Retina (tissue), 1 donor: ENCODE data around the gene STK17A.
"Not testable (repeated sequence)": the region's sequence is repeated elsewhere in the genome, so short reads cannot be mapped to it uniquely, and the experiment has no call there.

Source experiments
- DNase-seq: peaks from one replicate; pipeline ENCODE4 v3.0.0-alpha.2; 2016

The STK17A gene

DNA sequence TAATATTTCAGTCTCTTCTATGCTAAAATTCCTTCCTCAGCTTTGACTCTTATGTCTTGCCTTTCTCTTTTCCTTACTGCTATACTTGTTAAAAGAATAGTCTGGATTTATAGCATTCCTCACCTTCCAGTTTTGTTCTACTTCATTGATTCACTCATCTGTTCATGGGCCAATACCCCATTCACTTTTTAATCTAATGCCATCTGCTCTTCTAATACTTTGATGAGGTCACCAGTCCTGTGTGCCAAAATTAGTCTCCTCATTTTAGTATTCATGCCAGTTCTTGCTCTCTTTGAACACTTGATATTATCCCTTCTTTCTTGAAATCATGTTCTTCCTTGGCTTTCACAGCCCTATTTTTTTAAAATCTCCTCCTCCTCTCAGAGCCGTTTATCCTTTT is 19.3 kb downstream of the STK17A start:
- no peak for DNase-seq

DNA sequence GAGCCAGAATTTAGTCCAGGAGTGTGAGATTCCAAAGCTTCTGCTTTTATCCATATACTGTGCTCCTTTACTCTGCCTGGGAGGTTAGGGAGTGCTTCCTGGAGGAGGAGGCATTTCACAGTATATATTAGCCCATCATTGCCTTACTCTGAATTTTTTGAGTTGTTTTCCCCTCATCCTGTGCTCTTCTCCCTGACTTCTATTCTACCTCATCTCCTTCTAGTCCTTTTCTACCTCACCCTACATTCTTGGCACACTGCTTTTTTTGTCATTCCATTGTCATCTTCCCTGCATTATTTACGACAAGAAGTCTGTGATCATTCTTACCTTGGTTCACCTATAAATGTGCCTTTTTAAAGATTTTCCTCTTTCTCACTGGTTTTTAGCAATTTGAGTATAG is 21.3 kb downstream of the STK17A start:
- DNase-seq: no peak

DNA sequence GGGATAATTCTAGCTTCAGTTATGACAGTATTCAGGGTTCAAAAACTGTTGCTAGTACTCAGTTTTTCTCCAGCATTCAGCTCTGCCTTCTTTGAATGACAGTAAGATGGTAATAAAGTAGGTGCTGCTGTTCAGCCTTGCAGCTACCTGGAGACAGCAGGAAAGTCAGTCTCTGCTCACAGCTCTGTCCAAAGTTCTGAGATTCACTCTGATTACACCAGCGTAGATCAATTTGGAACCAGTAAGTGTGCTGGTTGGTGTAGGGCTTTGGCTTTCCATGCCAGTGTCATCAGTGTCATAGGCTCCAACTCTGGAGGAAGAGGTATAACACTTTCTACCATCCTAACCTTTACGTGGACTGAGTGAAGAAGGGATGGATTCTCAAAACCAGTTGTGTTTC is 26.2 kb downstream of the STK17A start:
- DNase-seq: no peak

DNA sequence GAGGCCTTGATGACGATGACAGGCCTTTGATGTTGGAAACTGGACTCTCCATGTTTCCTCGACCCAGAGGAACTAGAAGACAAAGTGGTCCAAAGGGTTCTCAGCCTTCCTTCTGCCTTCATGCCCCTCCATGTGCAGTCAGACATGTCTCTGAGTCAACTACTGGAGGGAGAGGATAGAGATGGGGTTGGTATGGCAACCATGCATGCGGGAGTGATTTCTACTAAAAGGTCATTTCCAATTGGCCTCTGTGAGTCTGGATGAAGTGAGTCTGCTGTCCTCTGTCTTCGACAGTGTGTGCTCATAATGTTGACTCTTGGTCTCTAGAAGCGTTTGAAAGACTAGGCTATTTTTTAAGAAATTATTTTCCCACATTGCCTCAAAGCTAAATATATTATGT is 29.2 kb downstream of the STK17A start:
- no peak for DNase-seq

DNA sequence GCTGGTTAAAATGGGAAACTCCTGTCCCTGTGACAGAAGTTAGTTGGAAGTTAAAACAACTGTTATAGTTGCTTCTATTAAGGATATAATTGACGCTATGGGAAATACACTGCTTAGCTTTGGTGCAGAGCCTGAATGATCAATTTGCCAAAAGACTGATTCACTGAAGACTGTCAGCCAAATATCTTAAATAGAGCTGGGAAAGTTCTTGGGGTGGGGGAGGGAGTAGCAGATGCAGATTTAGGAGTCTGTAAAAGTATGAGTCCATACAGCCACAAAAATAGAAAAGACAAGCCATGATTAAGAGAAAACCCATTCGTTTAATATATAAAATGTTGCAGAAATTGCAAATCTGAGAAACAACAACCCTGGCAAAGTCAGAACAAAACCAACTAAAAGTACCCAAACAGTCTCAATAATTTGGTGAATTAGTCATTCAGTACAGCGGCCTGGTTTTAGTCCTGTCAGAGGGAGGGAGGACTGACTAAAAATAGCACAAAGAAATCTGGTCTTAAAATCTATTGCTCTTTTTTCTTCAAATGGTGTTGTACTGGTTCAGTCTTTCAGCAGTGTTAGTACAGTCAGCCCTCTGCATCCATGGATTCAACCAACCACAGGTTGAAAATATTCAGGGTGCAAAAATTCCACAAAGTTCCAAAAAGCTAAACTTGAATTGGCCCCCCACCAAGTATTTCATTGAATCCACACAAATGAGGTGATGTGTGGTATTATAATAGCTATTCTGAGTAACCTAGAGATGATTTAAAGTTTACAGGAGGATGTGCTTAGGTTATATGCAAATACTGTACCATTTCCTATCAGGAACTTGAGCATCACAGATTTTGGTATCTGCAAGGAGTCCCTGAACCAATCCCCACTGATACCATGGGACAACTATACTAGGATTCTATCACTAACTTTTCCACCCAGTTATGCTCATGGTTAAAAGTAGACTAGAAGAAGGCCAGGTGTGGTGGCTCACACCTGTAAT is 30.0 kb downstream of the STK17A start:
- no peak for DNase-seq

DNA sequence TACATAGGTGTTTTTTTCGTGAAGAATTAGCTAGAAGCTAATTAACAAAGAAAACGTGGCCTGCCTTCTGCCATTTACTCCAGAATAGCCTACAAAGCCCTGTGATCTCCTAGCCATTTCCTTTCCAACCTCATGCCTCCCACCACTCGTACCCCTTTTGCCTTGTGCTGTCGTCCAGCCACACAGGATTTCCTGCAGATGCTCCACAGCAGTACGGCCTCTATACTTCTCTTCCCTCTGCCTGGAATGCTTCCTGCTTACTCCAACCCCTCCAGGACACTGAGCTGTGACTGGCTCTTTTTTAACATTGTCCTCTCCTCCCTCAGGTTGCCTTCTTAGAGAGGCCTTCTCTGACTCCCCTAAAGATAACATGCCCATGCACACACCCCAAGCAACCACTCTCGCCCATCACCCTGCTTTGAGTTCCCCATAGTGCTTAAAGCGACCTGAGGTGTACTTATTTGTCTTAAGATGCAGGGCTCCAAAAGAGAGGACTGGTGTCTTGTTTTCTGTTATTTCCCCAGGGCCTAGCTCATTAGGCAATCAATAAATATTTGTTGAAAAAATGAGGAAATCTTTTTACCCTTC is 32.7 kb downstream of the STK17A start:
- DNase-seq: no peak

DNA sequence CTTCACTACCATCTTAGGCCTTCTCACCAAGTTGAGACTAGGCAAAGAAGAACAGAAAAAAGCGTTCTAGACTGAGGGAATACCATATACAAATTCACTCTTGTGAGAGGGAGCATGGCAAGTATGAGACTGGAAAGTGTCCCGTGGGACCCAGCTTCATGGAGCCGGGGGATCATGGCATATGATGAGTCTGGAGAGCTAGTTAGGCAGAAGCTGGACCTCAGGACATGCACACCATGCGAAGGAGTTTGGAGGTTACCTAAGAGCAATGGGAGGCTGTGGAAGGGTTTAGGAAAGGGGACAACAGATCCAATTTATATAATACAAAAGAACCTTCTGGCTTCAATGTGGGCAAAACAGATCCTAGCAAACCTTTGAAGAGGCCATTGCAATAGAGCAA is 34.1 kb downstream of the STK17A start:
- no peak for DNase-seq

DNA sequence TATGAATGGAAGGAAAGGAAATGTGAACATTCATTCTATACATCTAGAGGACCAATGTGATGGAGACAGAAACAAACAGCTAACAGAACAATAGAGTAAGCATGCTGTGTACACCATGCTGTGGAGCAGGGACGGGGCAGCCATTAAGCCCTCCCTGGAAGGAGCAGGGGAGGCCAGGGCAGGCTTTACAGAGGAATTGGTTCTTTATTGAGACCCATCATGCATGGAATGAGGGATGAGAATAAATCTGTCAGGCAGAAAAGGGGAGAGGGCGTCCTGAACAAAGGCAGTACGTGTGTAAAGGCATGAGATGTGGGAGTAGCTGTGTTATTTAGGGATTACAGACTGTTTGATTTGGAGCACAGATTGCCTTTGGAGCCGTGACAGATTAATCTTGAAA is 35.2 kb downstream of the STK17A start:
- no peak for DNase-seq

DNA sequence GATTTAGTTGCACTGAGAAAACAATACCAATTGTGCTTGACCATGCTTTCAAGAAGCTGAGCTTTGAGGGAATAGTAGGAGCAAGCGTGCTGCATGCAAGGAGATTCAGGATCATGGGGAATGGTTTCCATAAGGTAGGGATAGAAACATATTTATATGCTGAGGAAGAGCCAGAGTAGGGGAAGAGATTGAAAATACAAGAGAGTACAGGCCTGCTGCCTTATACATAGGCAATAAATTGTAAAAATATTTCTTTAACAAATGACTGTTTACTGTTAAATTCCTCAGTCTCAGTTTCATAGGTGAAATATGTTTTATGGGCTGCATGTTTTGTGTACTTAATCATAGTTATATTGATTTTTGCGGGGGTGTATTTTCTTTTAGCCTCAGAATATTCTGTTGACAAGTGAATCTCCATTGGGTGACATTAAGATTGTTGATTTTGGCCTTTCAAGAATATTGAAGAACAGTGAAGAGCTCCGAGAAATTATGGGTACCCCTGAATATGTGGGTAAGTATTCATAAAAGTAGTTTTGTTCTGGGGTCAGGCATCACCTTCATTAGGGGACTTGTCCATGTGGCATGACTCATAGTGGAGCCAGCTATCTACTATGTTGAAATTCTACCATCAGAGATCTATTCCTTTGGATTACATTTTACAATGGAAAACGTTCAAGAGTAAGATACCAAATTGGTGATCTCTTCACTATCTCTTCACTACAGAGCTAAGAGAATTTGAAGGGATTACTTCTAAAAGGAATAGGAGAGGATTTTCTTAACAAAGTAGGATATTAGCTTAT is 36.5 kb downstream of the STK17A start:
- DNase-seq: no peak

DNA sequence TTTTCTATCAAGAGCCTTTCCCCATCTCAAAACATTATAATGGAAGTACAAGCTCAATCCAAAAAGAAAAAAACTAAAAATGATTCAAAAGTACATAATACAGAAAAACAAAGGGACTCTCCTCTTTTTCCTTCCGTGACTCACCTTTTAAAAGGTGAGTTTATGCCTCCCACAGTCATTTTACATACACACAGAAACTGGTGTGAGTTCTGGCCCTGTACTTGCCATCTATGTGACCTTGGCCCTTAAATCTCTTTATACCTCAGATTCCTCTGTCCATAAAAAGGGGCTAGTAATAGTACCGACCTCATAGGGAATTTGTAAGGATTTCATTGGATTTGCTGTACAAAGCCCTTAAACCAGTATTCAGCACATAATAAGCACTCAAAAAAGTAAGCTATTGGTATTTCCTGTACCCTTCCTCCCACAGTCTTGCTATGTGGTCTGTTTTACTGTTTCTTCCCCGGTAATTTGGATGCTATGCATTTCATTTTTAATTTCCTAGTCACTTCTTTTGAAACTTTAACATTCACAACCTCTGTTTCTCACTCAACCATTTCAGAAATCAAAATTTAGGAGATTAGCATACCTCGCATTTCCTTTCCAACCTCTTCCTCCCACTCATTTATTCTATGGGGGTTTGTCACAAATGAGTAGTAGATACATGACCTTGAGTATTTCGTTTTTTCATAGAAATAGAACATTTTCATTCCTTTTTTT is 39.0 kb downstream of the STK17A start:
- DNase-seq: no peak

DNA sequence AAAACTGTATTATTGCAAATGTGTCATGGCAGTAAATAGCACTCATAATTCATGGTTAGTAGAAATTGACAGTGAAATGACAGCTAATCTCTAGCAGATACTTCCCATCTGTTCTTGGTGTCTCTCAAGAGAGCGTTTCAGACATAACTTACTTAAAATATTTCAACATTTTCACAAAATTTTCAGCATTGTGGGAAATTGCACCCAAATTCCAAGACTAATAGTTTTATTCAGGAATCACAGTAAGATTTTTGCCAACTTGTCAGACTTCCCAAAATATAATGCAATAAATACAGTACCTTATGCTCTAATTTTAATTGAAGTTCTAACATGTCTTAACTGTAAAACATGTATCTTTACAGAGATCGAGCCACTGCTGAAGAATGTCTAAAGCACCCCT is 41.2 kb downstream of the STK17A start:
- no peak for DNase-seq

DNA sequence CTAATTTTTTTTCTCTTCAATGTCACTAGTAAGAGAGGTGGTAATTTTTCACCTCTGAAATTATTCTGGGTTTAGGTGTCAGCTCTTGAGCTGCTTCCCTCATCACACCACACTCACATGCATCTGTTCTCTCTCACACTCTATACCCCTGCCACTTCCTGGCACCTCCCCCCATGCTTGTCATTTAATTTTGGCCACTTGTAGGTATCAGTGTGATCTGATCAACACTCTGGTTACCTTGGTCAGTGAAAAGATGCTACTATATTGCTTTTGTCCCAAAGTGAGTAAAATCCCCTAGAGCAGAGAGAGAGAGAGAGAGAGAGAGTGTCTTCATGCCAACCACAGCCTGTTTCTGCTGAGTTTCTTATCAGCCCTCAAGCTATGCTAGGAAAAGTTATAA is 42.5 kb downstream of the STK17A start:
- DNase-seq: no peak

DNA sequence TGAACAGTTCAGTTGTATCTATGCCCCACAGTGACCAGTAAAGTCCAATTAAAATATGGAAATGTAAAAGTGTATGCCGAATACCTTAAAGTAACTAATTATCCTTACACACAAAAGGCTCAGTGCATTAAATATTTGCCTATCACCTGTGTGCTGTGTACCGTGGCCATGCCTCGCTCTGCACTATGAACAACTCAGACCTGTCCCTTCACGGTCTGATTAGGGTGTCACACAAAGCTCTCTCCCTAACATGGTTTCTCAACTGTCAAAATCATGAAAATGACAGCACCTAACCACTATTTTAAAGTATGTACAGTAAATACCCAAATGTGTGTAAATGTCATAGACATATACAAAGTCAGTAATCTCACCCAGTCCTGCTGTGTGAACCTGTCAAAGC is 43.1 kb downstream of the STK17A start:
- no peak for DNase-seq

DNA sequence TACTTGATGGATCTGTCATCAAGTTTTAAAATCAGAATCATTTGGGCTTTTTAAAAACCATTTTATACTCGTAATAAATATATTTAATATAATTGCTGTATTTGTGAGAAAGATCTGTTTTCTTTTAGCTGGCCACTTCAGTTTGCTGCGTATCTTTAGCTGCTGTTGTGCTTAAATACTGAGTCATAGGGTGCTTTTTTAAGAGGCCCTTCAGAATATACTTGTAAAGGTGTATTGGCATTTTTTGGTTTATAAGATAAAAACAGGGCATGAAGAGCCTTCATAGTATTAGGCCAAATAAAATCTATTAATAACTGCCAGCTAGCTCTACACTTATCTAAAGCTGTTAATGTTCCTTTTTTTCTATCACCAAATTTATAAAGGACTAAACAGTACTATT is 43.8 kb downstream of the STK17A start:
- DNase-seq: no peak

DNA sequence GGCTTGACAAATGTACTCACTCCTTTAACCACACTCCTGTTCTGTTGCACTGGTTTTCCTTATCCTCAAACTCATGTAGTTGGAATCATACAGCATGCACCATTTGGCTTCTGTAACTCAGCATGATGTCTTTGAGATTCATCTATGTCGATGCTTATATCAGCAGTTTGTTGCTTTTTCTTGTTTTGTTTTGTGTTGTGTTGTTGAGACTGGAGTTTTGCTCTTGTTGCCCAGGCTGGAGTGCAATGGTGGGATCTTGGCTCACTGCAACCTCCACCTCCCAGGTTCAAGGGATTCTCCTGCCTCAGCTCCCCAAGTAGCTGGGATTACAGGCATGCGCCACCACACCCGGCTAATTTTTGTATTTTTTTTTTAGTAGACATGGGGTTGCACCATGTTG is 44.9 kb downstream of the STK17A start:
- DNase-seq: not testable (repeated sequence)

DNA sequence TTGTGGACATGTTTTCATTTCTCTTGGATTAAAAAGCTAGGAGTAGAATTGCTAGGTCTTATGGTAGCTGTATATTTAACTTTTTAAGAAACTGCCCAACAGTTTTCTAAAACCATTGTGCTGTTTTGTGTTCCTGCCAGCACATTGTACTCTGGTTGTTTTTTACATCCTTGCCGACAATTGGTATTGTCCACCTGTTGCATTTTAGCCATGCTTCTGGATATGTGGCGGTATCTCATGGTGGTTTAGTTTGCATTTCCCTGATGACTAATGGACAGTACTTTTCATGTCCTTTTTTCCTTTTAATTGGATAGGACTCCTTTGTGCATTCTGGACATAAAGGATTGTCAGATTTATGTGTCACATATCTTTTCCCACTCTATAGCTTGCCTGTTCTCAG is 45.5 kb downstream of the STK17A start:
- no peak for DNase-seq

DNA sequence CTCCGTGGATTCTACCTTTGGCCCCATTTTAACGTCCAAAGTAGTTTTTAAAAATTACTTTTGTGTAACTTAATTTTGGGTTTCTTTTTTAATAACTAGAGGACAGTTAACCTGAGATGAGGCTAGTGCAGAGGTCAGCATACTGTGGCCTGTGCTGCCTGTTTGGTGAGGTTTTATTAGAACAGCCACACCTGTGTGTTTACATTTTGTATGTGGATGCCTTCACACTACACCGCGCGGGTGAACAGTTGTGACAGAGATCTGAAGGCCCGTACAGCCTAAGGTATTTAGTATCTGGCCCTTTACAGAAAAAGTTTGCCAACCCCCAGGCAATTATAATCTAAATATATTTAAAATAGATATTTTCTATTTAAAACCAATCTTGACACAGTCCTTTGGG is 46.9 kb downstream of the STK17A start:
- no peak for DNase-seq

DNA sequence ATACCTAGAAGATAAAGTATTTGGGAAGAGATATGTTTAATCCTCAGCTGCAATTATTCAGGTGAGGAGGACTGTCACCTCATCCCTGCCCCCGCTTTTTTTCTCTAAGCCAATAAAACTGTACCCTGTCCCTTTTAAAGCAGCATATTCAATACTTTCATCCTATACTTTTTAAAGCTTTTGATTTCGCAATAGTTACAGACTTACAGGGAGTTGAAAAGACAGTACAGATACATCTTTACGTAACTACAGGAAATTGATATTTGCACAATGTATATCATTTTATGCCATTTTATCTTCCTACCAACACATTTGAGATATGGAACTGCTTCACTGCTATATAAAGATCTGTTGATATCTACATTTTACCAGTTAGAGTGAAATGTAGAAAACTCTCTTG is 47.6 kb downstream of the STK17A start:
- no peak for DNase-seq

DNA sequence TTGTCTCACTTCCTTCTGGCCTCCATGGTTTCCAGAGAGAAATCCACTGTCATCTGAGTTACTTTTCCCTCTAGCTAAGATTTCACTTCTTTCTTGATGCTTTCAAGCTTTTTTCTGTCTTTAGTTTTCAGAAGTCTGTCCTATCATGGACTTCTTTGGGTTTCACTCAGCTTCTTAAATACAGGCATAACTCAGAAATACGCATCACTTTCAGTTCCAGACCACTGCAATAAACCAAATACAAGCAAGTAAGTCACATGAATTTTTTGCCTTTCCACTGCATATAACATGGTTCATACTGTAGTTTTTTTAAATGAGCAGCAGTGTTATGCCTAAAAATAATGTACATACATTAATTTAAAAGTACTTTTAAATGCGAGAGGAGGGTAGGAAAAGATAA is 48.7 kb downstream of the STK17A start:
- DNase-seq: no peak

DNA sequence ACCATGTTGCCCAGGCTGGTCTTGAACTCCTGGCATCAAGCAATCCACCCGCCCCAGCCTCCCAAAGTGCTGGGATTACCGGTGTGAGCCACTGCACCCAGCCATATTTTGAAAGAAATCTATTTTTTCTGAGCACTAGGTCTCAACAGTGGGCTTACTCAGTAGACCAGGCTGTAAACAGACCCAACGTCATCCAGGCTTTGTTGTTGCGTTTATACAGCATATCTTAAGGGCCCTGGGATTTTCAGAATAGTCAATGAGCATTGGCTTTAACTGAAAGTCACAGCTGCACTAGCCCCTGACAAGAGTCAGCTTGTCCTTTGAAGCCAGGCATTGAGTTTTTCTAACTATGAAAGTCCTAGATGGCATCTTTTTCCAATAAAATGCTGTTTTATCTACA is 49.8 kb downstream of the STK17A start:
- no peak for DNase-seq

DNA sequence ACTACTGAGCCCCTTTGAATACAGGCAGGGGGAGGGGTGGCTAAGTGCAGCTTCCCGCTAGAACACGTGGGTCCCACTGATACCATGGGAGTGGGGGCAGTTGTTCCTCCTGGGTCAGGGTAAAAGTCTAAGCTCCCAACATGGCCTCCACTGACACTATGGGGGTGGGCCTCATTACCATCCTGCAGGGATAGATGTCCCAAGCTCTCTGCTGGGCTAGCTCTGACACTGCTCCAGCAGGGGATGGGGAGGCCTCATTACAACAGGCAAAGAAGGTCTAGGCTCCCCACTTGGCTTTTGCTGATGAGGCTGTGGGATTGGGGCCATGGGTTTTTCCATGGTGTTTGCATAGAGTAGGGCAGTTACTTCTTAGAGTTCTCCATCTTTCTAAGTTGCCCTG is 51.5 kb downstream of the STK17A start:
- no peak for DNase-seq

DNA sequence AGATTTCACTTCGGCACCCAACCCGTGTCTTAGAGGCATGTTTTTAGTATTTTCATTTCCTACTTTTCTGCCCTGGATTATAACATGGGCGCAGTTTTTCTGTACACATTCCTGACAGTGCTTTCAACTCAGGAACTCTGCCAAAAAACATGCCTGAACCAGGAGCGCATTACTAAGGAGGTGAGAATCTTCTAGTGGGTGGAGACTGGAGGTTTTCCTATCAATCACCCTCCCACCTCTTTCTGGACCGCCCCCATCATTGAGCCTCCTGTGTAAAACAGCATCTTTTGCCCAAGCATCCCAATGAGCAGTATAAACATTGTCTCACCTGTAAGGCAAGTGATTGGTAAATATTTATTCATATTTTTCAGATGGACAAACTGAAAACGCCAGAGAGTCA is 53.2 kb downstream of the STK17A start:
- no peak for DNase-seq
